Renal pelvis (tissue), 12 donors: ENCODE data around the gene UQCC5. TPM values are rescaled to one million over a fixed set of nuclear protein-coding genes. Genes with fewer than 3 reads are reported as not detected.
A peak's percentile ranks its signal among the peaks of the same experiment; 100 is the strongest.

Experiments used
- DNase-seq: peaks from one replicate; pipeline ENCODE4 v3.0.0-alpha.2; 2013
- long read RNA-seq, 16 experiments: transcript quantifications; one replicate each; lab custom pipeline, GENCODE V29; 2026
- polyA plus RNA-seq, 3 donors: library from polyadenylated mRNA; unstranded; fragments of 120-200 nt; gene quantifications; one replicate each; pipeline ENCODE4 v1.2.1, GENCODE V29; 2013; ENCODE audit not compliant: insufficient read length in 3 of 3

The UQCC5 gene, protein sequence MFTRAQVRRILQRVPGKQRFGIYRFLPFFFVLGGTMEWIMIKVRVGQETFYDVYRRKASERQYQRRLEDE
- polyA plus RNA-seq, result 10 to 100 TPM; 20.5 to 23.9 (median 23.6) TPM
- long read RNA-seq, donor 1, transcript SMIM4-201 (2 exons, 274 nt), result minor isoform, 8 of 27 reads
- long read RNA-seq, donor 1, transcript SMIM4-203 (2 exons, 1,770 nt), result major isoform, 19 of 27 reads
- long read RNA-seq, donor 1, partial matches to known transcripts, result 0 of 27 reads
- long read RNA-seq, donor 1, other reads (novel, unspliced or antisense), result 0 of 27 reads
- long read RNA-seq, donor 2, transcript SMIM4-203 (2 exons, 1,770 nt), result major isoform, 8 of 14 reads
- long read RNA-seq, donor 2, partial matches to known transcripts, result 0 of 14 reads
- long read RNA-seq, donor 2, other reads (novel, unspliced or antisense), result 0 of 14 reads
- long read RNA-seq, donor 3, transcript SMIM4-203 (2 exons, 1,770 nt), result major isoform, 7 of 36 reads
- long read RNA-seq, donor 3, partial matches to known transcripts, result 25 of 36 reads
- long read RNA-seq, donor 3, other reads (novel, unspliced or antisense), result 0 of 36 reads
- long read RNA-seq, donor 4, transcript SMIM4-201 (2 exons, 274 nt), result minor isoform, 6 of 17 reads
- long read RNA-seq, donor 4, transcript SMIM4-203 (2 exons, 1,770 nt), result major isoform, 10 of 17 reads
- long read RNA-seq, donor 4, partial matches to known transcripts, result 0 of 17 reads
- long read RNA-seq, donor 4, other reads (novel, unspliced or antisense), result 0 of 17 reads
- long read RNA-seq, donor 5, partial matches to known transcripts, result 0 of 11 reads
- long read RNA-seq, donor 5, other reads (novel, unspliced or antisense), result 0 of 11 reads
- long read RNA-seq, donor 6, transcript SMIM4-203 (2 exons, 1,770 nt), result major isoform, 9 of 16 reads
- long read RNA-seq, donor 6, partial matches to known transcripts, result 0 of 16 reads
- long read RNA-seq, donor 6, other reads (novel, unspliced or antisense), result 0 of 16 reads
- long read RNA-seq, donor 7, transcript SMIM4-203 (2 exons, 1,770 nt), result major isoform, 19 of 43 reads
- long read RNA-seq, donor 7, transcript SMIM4-201 (2 exons, 274 nt), result minor isoform, 11 of 43 reads
- long read RNA-seq, donor 7, partial matches to known transcripts, result 10 of 43 reads
- long read RNA-seq, donor 7, other reads (novel, unspliced or antisense), result 0 of 43 reads
- long read RNA-seq, donor 8, transcript SMIM4-203 (2 exons, 1,770 nt), result major isoform, 6 of 9 reads
- long read RNA-seq, donor 8, partial matches to known transcripts, result 0 of 9 reads
- long read RNA-seq, donor 8, other reads (novel, unspliced or antisense), result 0 of 9 reads
- long read RNA-seq, donor 9, transcript SMIM4-201 (2 exons, 274 nt), result minor isoform, 7 of 22 reads
- long read RNA-seq, donor 9, transcript SMIM4-203 (2 exons, 1,770 nt), result major isoform, 12 of 22 reads
- long read RNA-seq, donor 9, partial matches to known transcripts, result 0 of 22 reads
- long read RNA-seq, donor 9, other reads (novel, unspliced or antisense), result 0 of 22 reads
- long read RNA-seq, donor 10, transcript SMIM4-201 (2 exons, 274 nt), result minor isoform, 8 of 20 reads
- long read RNA-seq, donor 10, transcript SMIM4-203 (2 exons, 1,770 nt), result major isoform, 9 of 20 reads
- long read RNA-seq, donor 10, partial matches to known transcripts, result 0 of 20 reads
- long read RNA-seq, donor 10, other reads (novel, unspliced or antisense), result 0 of 20 reads
- long read RNA-seq, donor 11, transcript SMIM4-203 (2 exons, 1,770 nt), result major isoform, 11 of 24 reads
- long read RNA-seq, donor 11, partial matches to known transcripts, result 7 of 24 reads
- long read RNA-seq, donor 11, other reads (novel, unspliced or antisense), result 0 of 24 reads
- long read RNA-seq, donor 12, transcript SMIM4-203 (2 exons, 1,770 nt), result major isoform, 9 of 233 reads
- long read RNA-seq, donor 12, partial matches to known transcripts, result 125 of 233 reads
- long read RNA-seq, donor 12, other reads (novel, unspliced or antisense), result 92 of 233 reads
- long read RNA-seq, donor 13, transcript SMIM4-203 (2 exons, 1,770 nt), result major isoform, 10 of 19 reads
- long read RNA-seq, donor 13, transcript SMIM4-201 (2 exons, 274 nt), result minor isoform, 7 of 19 reads
- long read RNA-seq, donor 13, partial matches to known transcripts, result 0 of 19 reads
- long read RNA-seq, donor 13, other reads (novel, unspliced or antisense), result 0 of 19 reads
- long read RNA-seq, donor 14, result 0 reads
- long read RNA-seq, donor 15, transcript SMIM4-203 (2 exons, 1,770 nt), result major isoform, 7 of 15 reads
- long read RNA-seq, donor 15, transcript SMIM4-201 (2 exons, 274 nt), result major isoform, 7 of 15 reads
- long read RNA-seq, donor 15, partial matches to known transcripts, result 0 of 15 reads
- long read RNA-seq, donor 15, other reads (novel, unspliced or antisense), result 0 of 15 reads
- long read RNA-seq, donor 16, transcript SMIM4-203 (2 exons, 1,770 nt), result major isoform, 20 of 25 reads
- long read RNA-seq, donor 16, partial matches to known transcripts, result 0 of 25 reads
- long read RNA-seq, donor 16, other reads (novel, unspliced or antisense), result 0 of 25 reads

- DNase-seq, result peak; percentile 98
Observed at GRCh38 chr3:52536369-52537164, at the start of gene UQCC5. UQCC5 (plus strand) TSS chr3:52536605; CDS start chr3:52536756, 151 bp downstream.

- no peak for DNase-seq
Observed at GRCh38 chr3:52487050-52487787, 49.2 kb upstream of the UQCC5 start.

GRCh38 chr3:52487788-52488691 lies 48.4 kb upstream of the UQCC5 start:
- no peak for DNase-seq

- no peak for DNase-seq
Observed at GRCh38 chr3:52488746-52489145, 47.7 kb upstream of the UQCC5 start.

DNA sequence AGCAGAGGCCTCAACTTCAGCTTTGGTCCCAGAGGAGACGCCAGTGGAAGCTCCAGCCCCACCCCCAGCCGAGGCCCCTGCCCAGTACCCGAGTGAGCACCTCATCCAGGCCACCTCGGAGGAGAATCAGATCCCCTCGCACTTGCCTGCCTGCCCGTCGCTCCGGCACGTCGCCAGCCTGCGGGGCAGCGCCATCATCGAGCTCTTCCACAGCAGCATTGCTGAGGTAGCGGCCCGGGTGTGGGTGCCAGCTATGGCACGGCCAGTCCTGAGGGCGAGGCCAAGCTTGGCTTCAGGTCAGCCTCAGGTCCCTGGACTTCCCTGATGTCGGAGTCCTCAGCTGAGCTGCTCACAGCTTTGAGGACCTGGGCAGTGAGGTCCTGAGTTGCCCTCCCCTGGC lies 47.0 kb upstream of the UQCC5 start:
- no peak for DNase-seq

DNA sequence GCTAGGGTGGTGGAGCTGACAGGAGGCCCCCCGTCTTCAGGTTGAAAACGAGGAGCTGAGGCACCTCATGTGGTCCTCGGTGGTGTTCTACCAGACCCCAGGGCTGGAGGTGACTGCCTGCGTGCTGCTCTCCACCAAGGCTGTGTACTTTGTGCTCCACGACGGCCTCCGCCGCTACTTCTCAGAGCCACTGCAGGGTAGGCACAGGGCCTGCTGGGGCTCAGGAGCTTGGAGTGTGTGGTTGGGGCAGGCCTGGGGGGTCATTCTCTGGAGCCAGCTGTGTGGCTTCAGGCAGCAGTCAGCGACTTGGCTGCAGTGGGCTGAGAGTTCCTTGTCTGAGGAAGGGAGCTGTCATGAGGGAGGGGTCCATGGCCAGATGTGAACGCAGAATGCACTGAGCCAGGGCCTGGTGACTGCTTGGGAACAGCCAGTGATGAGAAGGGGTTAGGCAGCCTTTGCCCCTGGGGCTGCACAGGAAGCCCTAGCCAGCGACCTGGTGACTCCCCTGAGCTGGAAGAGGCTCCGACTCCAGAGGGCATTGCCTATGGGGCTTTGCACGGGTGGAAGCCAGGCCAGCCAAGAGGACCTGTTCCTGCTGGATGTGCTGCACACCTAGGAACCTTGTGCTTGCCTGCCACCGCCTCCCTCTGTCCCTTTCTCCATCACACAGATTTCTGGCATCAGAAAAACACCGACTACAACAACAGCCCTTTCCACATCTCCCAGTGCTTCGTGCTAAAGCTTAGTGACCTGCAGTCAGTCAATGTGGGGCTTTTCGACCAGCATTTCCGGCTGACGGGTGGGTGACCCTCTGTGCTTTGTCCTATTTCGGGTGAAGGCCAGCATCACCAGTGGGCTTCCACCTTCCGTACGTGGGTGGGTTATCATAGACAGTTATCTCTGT lies 46.1 kb upstream of the UQCC5 start:
- no peak for DNase-seq

DNA sequence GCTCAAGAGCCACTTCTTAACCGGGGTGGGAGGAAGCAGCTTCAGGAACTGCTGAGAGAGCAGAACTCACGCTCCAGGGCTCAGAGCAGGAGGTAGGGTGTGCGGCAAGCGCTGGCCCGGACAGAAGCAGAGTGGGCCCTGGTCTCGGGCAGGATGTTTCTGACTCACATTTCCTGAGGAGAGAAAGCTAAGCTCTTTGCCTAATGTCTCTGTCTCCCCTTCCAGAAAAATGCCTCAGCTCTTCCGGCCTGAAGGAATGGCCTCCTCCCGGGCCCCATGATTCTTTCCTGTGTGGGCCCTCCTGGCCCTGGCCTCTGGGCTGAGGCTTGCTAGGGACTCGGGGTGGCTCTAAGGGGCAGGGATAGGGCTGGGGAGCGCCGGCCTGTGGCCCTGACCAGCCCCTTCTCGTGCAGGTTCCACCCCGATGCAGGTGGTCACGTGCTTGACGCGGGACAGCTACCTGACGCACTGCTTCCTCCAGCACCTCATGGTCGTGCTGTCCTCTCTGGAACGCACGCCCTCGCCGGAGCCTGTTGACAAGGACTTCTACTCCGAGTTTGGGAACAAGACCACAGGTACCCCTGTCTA lies 45.4 kb upstream of the UQCC5 start:
- no peak for DNase-seq

GRCh38 chr3:52492059-52492458 lies 44.3 kb upstream of the UQCC5 start:
- DNase-seq, result no peak

GRCh38 chr3:52493232-52494017 lies 43.0 kb upstream of the UQCC5 start:
- DNase-seq, result no peak

DNA sequence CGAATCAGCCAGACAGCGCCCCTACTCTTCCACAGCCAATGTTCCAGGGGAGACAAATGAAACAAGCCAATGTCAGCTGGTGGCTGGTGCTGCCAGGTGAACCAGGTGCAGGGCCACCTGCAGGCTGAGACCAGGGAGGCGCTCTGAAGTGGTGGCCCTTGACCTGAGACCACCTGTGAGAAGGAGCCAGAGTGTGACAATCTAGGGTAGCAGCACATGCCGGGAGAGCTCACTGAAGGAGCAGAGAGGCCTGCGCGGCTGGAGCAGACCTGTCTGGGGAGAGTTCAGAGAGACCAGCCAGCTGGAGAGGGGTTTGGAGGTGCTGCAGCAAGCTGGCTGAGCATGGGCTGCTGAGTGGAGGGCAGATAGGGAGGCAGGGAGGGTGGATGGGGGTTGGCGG lies 42.0 kb upstream of the UQCC5 start:
- no peak for DNase-seq

GRCh38 chr3:52494886-52495495 lies 41.4 kb upstream of the UQCC5 start, which contains the start of gene STAB1:
STAB1 (plus strand) TSS chr3:52495338; CDS start chr3:52495414, 76 bp downstream.
- no peak for DNase-seq

DNA sequence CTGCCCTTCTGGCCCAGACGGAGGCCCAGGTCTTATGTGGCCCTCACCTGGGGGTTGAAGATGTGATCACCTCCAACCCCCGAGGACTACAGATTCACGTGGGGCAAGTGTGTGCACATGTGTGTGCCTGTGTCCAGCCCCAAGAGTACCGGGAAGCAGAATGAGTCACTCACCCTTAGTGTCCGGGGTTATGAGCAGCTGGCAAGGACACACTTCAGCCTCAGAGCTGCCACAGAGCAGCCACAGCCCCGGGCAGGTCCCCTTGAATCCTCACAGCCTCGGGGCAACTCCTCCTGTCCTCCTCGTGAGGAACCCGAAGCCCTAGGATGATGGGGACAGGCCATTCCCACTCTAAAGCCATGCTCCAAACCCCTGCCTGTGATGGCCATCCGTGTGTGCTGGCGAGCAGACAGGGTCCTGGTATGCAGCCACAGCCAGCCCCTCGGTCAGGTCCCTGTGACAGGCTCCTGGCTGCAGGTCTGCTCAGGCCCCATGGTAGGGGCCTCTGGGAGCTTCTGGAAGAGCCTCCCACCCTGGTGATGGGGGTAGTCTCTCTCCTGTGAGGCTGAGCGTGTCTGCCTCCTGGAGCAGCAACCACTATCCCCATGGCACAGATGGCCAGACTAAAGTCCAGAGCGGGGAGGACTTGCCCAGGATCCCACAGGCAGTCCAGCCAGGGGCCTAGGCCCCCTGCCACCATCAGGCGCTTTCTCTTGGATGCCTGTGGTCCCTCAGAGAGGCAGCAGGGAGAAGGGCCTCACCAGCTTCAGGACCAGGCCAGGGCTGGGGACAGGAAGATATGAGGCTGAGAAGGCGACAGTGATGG lies 40.4 kb upstream of the UQCC5 start:
- DNase-seq, result no peak
